Smooth muscle cell (in vitro differentiated cells): ENCODE data around the gene LIM2. TPM values are rescaled to one million over a fixed set of nuclear protein-coding genes. Genes with fewer than 3 reads are reported as not detected.
"Not testable (repeated sequence)": the region's sequence is repeated elsewhere in the genome, so short reads cannot be mapped to it uniquely, and the experiment has no call there.

Experiments used
- DNase-seq: peaks from one replicate; lab custom pipeline; 2025; ENCODE audit not compliant: unreplicated experiment; lab: John Stamatoyannopoulos, UW
- H2AFZ ChIP-seq: fragments of 200-600 bp; sonication (generic); 2 replicates; pipeline ENCODE4 v1.6.0; 2016; ENCODE audit warnings: antibody characterized with exemption, low read depth, mild to moderate bottlenecking
- H3F3A ChIP-seq: fragments of 200-600 bp; sonication (generic); 2 replicates; pipeline ENCODE4 v1.6.0; 2017; ENCODE audit warnings: antibody characterized with exemption, low read depth
- H3K27ac ChIP-seq: fragments of 200-600 bp; sonication (generic); 2 replicates; pipeline ENCODE4 v1.5.1; 2016; ENCODE audit warnings: low read depth, mild to moderate bottlenecking
- H3K27me3 ChIP-seq: fragments of 200-600 bp; sonication (generic); 2 replicates; pipeline ENCODE4 v1.6.1; 2016; ENCODE audit warnings: low read depth, mild to moderate bottlenecking
- H3K36me3 ChIP-seq: fragments of 200-600 bp; sonication (generic); 2 replicates; pipeline ENCODE4 v1.5.1; 2016; ENCODE audit warnings: low read depth
- H3K4me1 ChIP-seq: fragments of 200-600 bp; sonication (generic); 2 replicates; pipeline ENCODE4 v1.5.1; 2016; ENCODE audit warnings: low read depth
- H3K4me2 ChIP-seq: fragments of 200-600 bp; sonication (generic); 2 replicates; pipeline ENCODE4 v1.6.0; 2016; ENCODE audit warnings: mild to moderate bottlenecking
- H3K4me3 ChIP-seq: fragments of 200-600 bp; sonication (generic); 2 replicates; pipeline ENCODE4 v1.5.1; 2016; ENCODE audit warnings: mild to moderate bottlenecking
- H3K79me2 ChIP-seq: fragments of 200-600 bp; sonication (generic); 2 replicates; pipeline ENCODE4 v1.6.0; 2016; ENCODE audit warnings: low read depth, mild to moderate bottlenecking
- H3K9ac ChIP-seq: fragments of 200-600 bp; sonication (generic); 2 replicates; pipeline ENCODE4 v1.6.0; 2016; ENCODE audit warnings: low read depth
- H3K9me3 ChIP-seq: fragments of 200-600 bp; sonication (generic); replicated peaks from 2 replicates; pipeline ENCODE4 v1.5.1; 2016; ENCODE audit warnings: low read depth
- H4K20me1 ChIP-seq: fragments of 200-600 bp; sonication (generic); 2 replicates; pipeline ENCODE4 v1.6.0; 2016; ENCODE audit warnings: low read depth
- WGBS: methylation state at CpG from one replicate; pipeline ENCODE4 v1.1.7; 2016; ENCODE audit warnings: low lambda C conversion rate; 5-methylcytosine and 5-hydroxymethylcytosine counted together
- polyA plus RNA-seq: library from polyadenylated mRNA; unstranded; fragments of >200 nt; fragmentation: Nextera tagmentation; extraction: Ambion mirVana; gene quantifications from 2 replicates; pipeline ENCODE4 v1.2.1, GENCODE V29; 2016
- total RNA-seq: library from RNA; depleted of rRNA; stranded (reverse); fragments of >200 nt; gene quantifications from 2 replicates; pipeline ENCODE4 v1.2.3, GENCODE V29; 2014
- TF ChIP-seq, protein P1 (sequence below): fragments of 200-600 bp; sonication (generic); IDR thresholded peaks from 2 replicates; pipeline ENCODE4 v1.5.1; 2017; ENCODE audit warnings: borderline replicate concordance, mild to moderate bottlenecking, antibody characterized with exemption; ENCODE audit not compliant: insufficient read depth, poor library complexity, severe bottlenecking

Gene LIM2
- total and polyA plus RNA-seq, 2 experiments from 2014 or later, result not detected

DNA sequence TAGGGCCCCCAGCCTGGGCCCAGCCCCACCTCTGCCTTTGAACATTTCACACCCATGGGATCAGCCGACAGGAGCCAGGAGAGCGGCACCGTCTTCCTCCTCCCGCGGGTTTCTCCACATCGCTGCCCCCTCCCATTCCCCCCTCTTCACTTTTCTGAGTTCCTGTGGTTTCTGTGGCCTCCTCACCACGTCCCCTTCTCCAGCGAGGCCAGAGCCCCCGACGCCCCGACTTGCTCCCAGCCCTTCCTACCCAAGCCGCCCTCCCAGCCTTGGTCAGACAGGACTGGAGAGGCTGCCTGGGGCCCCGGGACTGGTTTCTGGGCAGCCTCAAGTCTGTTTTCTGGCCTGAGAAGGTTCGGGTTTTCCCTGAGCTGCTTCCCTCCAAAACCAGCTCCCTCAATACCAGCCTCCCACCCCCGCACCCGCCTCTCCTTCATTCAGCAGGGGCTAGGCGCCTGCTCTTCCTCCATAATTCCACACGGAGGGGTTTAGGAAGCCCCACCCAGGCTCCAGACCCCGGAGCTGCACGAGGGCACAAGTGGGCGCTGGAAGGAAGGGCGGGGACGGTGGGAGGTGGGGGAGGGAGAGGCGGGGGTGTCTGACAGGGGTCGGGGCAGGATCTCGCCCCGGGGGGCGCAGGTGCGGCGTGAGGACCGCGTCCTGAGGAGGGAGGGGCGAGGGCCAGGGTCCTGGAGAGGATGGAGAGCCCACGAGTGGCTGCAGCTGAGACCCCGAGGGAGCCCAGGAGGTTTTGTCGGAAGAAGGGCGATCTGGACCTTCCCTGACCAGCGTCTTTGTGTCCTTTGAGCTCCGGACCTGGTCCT is 33.7 kb upstream of the LIM2 start:
- DNase-seq, result no peak
- H3K4me2 ChIP-seq, result no peak overlapping the region
- WGBS, result 44% methylated on average over 23 of the region's 39 CpGs

DNA sequence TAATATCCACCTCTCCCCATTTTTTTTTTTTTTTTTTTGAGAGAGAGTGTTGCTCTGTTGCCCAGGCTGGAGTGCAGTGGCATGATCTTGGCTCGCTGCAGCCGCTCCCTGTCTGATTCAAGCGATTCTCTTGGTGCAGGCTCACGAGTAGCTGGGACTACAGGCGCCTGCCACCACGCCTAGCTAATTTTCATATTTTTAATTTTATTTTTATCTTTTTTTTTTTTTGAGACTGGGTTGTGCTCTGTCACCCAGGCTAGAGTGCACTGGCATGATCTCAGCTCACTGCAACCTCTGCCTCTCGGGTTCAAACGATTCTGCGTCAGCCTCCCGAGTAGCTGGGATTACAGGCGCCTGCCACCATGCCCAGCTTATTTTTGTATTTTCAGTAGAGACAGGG is 32.7 kb upstream of the LIM2 start:
- not testable (repeated sequence) for H3K27me3 ChIP-seq, H2AFZ ChIP-seq, H3K27ac ChIP-seq, H3K79me2 ChIP-seq, H3K4me2 ChIP-seq, DNase-seq, H3K9me3 ChIP-seq, H3K4me1 ChIP-seq, H3K9ac ChIP-seq, H3K36me3 ChIP-seq, H3K4me3 ChIP-seq, H4K20me1 ChIP-seq, H3F3A ChIP-seq
- 90% methylated on average over 11 of the region's 11 CpGs for WGBS

More for the DNA sequence above, 33.7 kb upstream of the LIM2 start:
- Histone ChIP-seq H4K20me1 (no peaks in the 10 kb centered on the region), H3K4me1 (no peaks in the 10 kb centered on the region), H3K27ac (no peak overlapping the region), H3K36me3 (no peaks in the 10 kb centered on the region), H3K9ac (no peak overlapping the region), H3K79me2 (no peaks in the 10 kb centered on the region), H3F3A (no peaks in the 10 kb centered on the region), H3K9me3 (no peaks in the 10 kb centered on the region), H3K27me3 (no peaks in the 10 kb centered on the region), H2AFZ (no peak overlapping the region), H3K4me3 (no peak overlapping the region)
- TF ChIP-seq, protein P1, sequence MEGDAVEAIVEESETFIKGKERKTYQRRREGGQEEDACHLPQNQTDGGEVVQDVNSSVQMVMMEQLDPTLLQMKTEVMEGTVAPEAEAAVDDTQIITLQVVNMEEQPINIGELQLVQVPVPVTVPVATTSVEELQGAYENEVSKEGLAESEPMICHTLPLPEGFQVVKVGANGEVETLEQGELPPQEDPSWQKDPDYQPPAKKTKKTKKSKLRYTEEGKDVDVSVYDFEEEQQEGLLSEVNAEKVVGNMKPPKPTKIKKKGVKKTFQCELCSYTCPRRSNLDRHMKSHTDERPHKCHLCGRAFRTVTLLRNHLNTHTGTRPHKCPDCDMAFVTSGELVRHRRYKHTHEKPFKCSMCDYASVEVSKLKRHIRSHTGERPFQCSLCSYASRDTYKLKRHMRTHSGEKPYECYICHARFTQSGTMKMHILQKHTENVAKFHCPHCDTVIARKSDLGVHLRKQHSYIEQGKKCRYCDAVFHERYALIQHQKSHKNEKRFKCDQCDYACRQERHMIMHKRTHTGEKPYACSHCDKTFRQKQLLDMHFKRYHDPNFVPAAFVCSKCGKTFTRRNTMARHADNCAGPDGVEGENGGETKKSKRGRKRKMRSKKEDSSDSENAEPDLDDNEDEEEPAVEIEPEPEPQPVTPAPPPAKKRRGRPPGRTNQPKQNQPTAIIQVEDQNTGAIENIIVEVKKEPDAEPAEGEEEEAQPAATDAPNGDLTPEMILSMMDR, result no peak

DNA sequence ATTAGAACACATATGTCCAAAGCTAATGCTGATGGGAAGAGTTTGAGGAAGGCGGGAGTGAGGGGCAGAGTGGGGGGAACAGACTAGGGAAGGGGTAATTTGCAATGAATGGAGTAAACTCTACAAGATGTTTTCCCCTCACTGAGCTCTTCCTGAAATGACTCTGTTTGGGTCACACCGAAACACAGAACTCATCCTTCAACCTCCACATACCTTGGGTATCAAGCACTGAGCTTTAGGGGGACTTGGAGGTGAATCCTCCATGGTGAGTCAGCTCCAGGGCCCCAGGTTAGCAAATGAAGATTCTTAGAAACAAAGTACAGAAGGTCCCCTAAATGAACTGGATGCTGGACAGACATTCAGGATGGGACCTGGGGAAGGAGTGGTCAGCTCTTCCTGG is 30.9 kb upstream of the LIM2 start:
- Histone ChIP-seq H3K27ac (no peak overlapping the region), H3F3A (no peaks in the 10 kb centered on the region), H3K27me3 (no peaks in the 10 kb centered on the region), H3K36me3 (no peaks in the 10 kb centered on the region), H3K4me1 (no peaks in the 10 kb centered on the region), H3K9ac (no peak overlapping the region), H2AFZ (no peak overlapping the region), H3K79me2 (no peaks in the 10 kb centered on the region), H3K4me2 (no peak overlapping the region), H3K9me3 (no peaks in the 10 kb centered on the region), H3K4me3 (no peak overlapping the region), H4K20me1 (no peaks in the 10 kb centered on the region)
- no peak for DNase-seq
- WGBS, result 100% methylated on average over 2 of the region's 2 CpGs
- TF ChIP-seq, protein P1, result no peak

DNA sequence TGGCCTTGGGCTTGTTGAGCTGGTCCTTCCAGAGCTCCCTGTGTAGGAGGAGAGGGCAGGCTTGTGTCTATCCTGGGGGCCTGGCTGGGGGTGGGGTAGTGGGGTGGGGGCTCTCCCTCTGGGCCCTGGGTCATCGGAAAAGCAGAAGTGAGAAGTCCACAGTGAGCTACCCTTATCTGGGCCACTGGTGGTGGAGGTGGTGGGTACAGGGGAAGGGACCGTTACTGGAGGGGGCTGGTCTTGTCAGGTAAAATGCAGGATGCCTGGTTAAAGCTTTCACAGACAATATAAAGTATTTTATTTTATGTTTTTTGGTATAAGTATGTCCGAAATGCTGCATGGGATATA is 30.0 kb upstream of the LIM2 start:
- Histone ChIP-seq H3K4me1 (no peaks in the 10 kb centered on the region), H3K36me3 (no peaks in the 10 kb centered on the region), H3K4me2 (no peak overlapping the region), H4K20me1 (no peaks in the 10 kb centered on the region), H3F3A (no peaks in the 10 kb centered on the region), H3K27ac (no peak overlapping the region), H2AFZ (no peak overlapping the region), H3K9me3 (no peaks in the 10 kb centered on the region), H3K4me3 (no peak overlapping the region), H3K27me3 (no peaks in the 10 kb centered on the region), H3K9ac (no peak overlapping the region), H3K79me2 (no peaks in the 10 kb centered on the region)
- TF ChIP-seq, protein P1, result no peak
- no peak for DNase-seq
- 84% methylated on average over 3 of the region's 3 CpGs for WGBS
